Activated CD4-positive, CD25-positive, alpha-beta regulatory T cell treated with anti-CD3 and anti-CD28 coated beads, Interleukin-2, amount 50 U/mL, for 72 hours (primary cell): ENCODE results near the gene PNMA8C.
"Not testable (repeated sequence)": the region's sequence is repeated elsewhere in the genome, so short reads cannot be mapped to it uniquely, and the experiment has no call there.

ENCODE experiments used
- DNase-seq: peaks from one replicate; pipeline ENCODE4 v3.0.0; 2021

Gene PNMA8C

DNA sequence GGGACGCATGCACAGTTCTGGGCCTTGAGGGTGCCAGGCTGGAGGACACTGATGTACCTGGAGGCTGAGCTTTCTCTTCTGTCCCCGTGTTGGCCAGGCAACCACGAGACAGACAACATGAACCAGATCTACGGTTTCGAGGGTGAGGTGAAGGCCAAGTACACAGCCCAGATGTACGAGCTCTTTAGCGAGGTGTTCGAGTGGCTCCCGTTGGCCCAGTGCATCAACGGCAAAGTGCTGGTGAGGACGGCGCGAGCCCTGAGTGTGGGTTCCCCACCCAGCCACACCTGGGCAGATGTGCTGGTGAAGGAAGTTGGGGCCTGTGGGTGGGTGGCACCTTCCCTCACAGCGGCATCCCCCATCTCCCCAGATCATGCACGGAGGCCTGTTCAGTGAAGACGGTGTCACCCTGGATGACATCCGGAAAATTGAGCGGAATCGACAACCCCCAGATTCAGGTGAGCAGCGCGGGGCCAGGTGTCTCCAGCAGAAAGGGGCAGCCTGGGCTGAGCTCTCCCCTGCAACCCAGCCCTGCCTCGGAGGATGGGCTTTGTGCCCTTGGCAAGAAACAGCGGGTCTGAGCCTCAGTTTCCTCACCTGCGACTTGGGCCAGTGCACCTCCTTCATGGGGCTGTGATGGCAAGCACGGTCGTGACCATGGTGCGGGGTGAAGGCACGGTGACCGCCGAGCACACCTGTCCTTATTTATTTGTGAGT lies 41.6 kb downstream of the PNMA8C start:
- DNase-seq: no peak

DNA sequence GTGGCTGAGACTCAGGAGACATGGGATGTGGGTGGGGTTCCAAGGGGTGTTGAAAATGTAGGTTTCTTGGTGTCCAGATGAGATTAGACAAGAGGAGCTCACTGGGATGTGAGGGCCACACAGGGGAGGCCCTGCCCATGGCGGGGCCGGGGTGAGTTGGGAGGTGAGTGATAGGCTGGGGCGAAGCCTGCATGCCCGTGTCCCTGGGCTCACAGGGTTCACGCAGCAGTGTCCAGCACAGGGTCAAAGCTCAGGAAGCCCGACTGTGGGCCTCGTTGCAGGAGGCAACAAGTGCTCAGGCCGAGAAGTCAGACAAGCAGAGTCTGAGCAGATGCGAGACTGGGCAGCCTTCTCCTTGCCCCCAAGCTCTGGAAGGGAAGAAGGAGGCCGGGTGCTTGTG lies 42.6 kb downstream of the PNMA8C start:
- DNase-seq: no peak

DNA sequence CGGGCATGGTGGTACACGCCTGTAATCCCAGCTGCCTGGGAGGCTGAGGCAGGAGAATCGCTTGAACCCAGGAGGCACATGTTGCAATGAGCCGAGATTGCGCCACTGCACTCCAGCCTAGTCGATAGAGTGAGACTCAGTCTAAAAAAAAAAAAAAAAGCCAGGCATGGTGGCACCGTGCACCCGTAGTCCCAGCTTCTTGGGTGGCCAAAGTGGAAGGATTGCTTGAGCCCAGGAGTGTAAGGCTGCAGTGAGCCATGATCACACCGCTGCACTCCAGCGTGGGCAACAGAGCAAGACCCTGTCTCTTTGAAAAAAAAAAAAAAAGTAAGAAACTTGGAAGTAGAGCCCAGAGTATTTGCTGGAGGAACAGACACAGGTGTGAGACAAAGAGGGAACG lies 43.1 kb downstream of the PNMA8C start:
- DNase-seq: no peak

DNA sequence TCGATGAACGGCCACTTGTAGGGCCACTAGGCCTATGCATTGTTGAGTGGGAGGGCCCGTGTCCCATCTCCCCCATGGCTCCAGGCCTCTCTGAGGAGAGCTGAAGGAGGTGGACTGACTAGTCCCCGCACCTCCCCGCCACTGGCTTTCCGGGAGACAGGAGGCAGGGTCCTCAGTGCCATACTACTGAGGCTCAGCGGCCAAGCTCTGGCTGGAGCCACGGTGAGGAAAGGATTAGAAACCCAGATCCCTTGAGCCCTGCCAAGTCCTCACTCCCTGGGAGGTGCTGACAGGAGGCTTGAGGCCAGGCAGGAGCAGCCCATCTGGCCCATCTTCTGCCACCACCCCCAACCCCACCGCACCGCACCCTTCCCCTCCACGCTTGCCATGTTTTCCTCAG lies 44.3 kb downstream of the PNMA8C start:
- no peak for DNase-seq

GRCh38 chr19:46383846-46384245 lies 44.9 kb downstream of the PNMA8C start:
- DNase-seq: no peak

DNA sequence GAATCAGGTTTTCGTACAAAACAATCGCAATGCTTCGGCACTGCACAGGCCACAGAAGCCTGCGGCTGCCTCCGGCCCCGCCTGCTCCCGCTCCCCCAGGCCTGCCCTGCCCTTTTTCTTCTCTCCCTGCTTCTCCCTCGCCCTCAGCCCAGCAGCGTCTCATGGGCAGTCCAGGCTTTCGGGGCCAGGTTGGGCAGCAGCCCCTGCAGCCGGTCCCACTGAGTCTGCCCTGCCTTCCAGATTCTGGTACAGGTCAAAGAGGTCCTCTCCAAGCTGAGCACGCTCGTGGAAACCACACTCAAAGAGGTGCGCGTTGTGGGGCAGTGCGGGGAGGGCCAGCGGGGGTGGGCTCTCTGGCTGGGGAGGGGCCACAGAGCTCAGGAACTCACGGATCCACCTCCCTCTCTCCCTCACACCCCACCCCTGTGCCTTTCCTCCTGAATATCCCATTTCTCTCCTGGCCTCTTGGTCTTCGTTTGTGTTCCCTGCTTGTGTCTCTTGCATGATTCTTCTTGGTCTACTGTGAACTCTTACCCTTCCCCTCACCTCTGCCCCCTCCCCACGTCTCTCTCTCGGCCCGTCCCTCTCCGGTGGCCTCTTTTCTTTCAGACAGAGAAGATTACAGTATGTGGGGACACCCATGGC lies 45.4 kb downstream of the PNMA8C start:
- DNase-seq: no peak

- no peak for DNase-seq
These were observed 46.9 kb downstream of the PNMA8C start for GRCh38 chr19:46381756-46382345.

DNA sequence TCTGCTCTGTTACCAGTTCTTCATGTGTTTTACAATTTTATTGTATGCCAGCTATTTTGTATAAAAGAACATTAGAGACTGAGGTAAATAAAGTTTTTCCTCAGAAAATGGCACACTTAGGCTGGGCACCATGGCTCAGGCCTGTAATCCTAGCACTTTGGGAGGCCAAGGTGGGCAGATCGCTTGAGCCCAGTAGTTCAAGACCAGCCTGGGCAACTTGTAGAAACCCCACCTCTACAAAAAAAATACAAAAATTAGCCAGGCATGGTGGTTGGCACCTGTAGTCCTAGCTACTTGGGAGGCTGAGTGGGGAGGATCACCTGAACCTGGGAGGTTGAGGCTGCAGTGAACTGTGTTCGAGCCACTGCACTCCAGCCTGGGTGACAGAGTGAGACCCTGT lies 47.4 kb downstream of the PNMA8C start:
- no peak for DNase-seq

- no peak for DNase-seq
These were observed 48.0 kb downstream of the PNMA8C start for GRCh38 chr19:46380690-46381089.

DNA sequence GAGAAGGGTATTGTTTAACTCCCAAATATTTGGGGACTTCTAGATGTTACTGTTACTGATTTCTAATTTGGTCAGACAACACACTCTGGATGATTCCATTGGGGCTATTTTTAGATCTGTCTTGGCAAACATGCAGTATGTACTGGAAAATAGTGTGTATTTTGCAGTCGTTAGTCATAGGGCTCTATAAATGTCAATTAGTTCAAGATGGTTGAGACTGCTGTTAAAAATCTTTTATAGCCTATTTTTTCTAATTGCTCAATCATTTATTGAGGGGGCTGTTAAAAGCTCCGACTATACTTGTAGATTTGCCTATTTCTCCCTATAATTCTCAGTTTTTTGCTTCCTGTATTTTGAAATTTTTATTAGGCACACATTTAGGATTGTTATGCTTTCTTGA lies 50.5 kb downstream of the PNMA8C start:
- DNase-seq: no peak

DNA sequence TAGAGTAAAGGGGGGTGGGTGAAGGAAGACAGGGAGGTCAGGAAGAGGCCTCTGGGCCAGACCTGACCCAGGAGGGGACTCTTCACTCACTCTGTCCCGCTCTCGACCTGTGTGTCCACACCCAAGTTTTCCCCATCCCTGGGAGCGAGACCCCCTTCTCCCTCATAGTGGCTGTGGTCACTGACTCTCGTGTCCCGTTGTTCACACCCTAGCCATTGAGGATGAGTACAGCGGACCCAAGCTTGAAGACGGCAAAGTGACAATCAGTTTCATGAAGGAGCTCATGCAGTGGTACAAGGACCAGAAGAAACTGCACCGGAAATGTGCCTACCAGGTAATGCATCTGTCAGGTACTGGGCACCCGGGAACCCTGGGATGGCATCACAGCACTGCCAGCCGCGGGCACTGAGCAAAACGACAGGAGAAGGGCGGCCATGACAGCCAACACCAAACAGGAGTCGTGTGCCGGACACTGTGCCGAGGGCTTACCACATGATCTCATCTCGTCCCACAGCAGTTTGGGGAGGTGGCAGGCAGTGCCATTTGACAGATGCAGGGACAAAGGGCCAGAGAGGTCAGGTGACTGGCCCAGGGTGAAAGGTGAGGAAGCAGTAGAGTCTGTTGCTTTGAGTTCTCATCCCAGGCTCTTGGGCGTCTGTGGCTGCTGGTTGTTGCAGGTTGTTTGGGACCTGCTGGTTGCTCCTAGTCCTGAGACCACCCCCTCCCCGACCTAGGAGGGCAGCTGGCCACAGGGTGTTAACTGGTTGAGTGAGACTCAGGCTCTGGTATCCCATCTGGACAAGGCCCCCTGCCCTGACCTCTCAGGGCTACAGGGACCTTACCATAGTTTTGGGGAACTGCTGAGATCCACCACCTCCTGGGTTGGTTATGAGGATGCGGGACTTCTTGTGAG lies 52.2 kb downstream of the PNMA8C start:
- no peak for DNase-seq

GRCh38 chr19:46375476-46376067 lies 53.2 kb downstream of the PNMA8C start:
- DNase-seq: not testable (repeated sequence)
